ENCODE data around the gene CDKL1. TPM values are rescaled to one million over a fixed set of nuclear protein-coding genes. Genes with fewer than 3 reads are reported as not detected.

The CDKL1 gene
- total RNA-seq, 4 donors from 2014 or later = 8.2 to 22.5 (median 9.5) TPM

DNA sequence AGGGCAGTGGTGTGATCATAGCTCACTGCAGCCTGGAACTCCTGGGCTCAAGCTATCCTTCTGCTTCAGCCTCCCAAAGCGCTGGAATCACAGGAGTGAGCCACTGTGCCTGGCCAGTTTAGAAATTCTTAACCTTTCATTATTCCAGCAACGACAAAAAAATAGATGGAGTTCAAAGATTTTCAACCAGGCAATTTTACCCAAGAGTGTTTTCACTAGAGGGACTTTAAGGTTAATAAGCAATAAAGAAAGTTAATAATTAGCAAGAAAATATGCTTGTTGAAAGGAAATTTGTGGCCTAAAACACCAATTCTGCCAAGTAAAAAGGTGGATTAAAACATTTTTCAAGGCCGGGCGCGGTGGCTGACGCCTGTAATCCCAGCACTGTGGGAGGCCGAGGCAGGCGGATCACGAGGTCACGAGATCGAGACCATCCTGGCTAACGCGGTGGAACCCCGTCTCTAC, 14.8 kb downstream of the CDKL1 start:
- no peaks in the 10 kb centered on the region for H3K9me3 ChIP-seq
- no peak overlapping the region for H3K4me3 ChIP-seq
- peaks cover 0 to 23% (median 0%) of the 10 kb centered on the region in 3 donors for H3K36me3 ChIP-seq
- H3K27ac ChIP-seq = no peak overlapping the region
- TF ChIP-seq EP300 (IDR thresholded peaks at IDR 0.05) (no peak), CTCF (IDR thresholded peaks at IDR 0.05) (no peak), POLR2A (IDR thresholded peaks at IDR 0.05) (no peak)
- H3K27me3 ChIP-seq = no peaks in the 10 kb centered on the region
- 91% methylated on average over 14 of the region's 14 CpGs for WGBS, 2 donors
- DNase-seq (ENCODE audit: low spot score in 2 of 2) = no peak
- no peaks in the 10 kb centered on the region for H3K4me1 ChIP-seq

DNA sequence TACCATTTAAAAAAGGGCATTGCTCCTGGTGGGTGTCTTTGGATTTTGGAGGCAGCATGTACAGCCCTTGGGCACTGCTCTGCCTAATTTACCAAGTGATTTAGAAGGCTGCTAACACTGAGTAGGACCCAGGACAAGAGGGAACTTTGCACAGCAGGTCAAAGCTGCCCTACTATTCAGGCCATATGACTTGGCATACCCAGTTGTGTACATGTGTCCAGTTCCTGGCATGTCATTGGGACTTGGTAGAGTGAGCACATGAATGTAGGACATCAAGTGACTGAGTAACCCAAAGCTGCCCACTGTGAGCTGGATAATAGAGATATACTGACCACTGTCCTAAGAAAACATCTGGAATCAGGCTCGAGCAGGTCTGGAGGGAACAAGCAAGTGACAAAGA, 15.7 kb downstream of the CDKL1 start:
- H3K9me3 ChIP-seq = no peaks in the 10 kb centered on the region
- no peak for DNase-seq (ENCODE audit: low spot score in 2 of 2)
- H3K4me3 ChIP-seq = no peak overlapping the region
- H3K27ac ChIP-seq = no peak overlapping the region
- peaks cover 0 to 23% (median 0%) of the 10 kb centered on the region in 3 donors for H3K36me3 ChIP-seq
- TF ChIP-seq CTCF (IDR thresholded peaks at IDR 0.05) (no peak), EP300 (IDR thresholded peaks at IDR 0.05) (no peak), POLR2A (IDR thresholded peaks at IDR 0.05) (no peak)
- H3K4me1 ChIP-seq = no peaks in the 10 kb centered on the region
- no peaks in the 10 kb centered on the region for H3K27me3 ChIP-seq
- WGBS, 2 donors = 94 to 100% methylated on average over 1 of the region's 1 CpG

- no peak overlapping the region for H3K27ac ChIP-seq
- WGBS, 2 donors = 67 to 92% methylated on average over 1 of the region's 1 CpG
- peaks cover 0 to 23% (median 0%) of the 10 kb centered on the region in 3 donors for H3K36me3 ChIP-seq
- TF ChIP-seq POLR2A (IDR thresholded peaks at IDR 0.05) (no peak), CTCF (IDR thresholded peaks at IDR 0.05) (no peak), EP300 (IDR thresholded peaks at IDR 0.05) (no peak)
- H3K4me1 ChIP-seq = no peaks in the 10 kb centered on the region
- H3K27me3 ChIP-seq = no peaks in the 10 kb centered on the region
- no peak for DNase-seq (ENCODE audit: low spot score in 2 of 2)
- H3K4me3 ChIP-seq = no peak overlapping the region
- no peaks in the 10 kb centered on the region for H3K9me3 ChIP-seq
These were observed 16.2 kb downstream of the CDKL1 start for GRCh38 chr14:50380455-50380854.

DNA sequence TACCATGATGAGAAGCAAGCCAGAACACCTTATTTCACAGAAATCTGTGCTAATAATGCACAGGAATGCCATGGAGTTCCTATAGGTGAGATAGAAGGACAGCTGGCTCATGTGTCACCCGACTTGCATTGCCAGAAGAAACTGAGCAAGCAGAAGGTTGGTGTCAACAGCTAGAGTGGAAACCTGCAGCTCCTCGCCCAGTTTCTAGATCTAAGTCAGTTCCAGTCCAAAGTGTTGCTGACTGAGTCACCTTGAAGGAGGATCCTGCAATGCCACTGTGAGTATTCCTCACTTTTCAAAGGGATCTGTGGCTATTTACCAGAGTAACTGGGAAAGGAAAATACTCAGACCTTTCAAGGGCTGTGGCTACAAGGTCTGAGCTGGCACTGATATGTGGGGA, 17.1 kb downstream of the CDKL1 start:
- Histone ChIP-seq H3K9me3 (no peaks in the 10 kb centered on the region), H3K27ac (no peak overlapping the region), H3K4me3 (no peak overlapping the region), H3K27me3 (no peaks in the 10 kb centered on the region), H3K4me1 (no peaks in the 10 kb centered on the region), H3K36me3 (peaks cover 0 to 23% (median 0%) of the 10 kb centered on the region in 3 donors)
- TF ChIP-seq CTCF (IDR thresholded peaks at IDR 0.05) (no peak), EP300 (IDR thresholded peaks at IDR 0.05) (no peak), POLR2A (IDR thresholded peaks at IDR 0.05) (no peak)
- 92 to 100% methylated on average over 2 of the region's 2 CpGs for WGBS, 2 donors
- no peak for DNase-seq (ENCODE audit: low spot score in 2 of 2)

GRCh38 chr14:50377550-50378085, 19.1 kb downstream of the CDKL1 start:
- H3K9me3 ChIP-seq = no peaks in the 10 kb centered on the region
- H3K4me3 ChIP-seq = no peak overlapping the region
- no peak for TF ChIP-seq POLR2A (IDR thresholded peaks at IDR 0.05)
- no peak for TF ChIP-seq EP300 (IDR thresholded peaks at IDR 0.05)
- TF ChIP-seq CTCF (IDR thresholded peaks at IDR 0.05) = no peak
- no peak for DNase-seq (ENCODE audit: low spot score in 2 of 2)
- H3K36me3 ChIP-seq = peaks cover 0 to 23% (median 0%) of the 10 kb centered on the region in 3 donors
- H3K27me3 ChIP-seq = no peaks in the 10 kb centered on the region
- no peaks in the 10 kb centered on the region for H3K4me1 ChIP-seq
- H3K27ac ChIP-seq = no peak overlapping the region
- 76 to 79% methylated on average over 4 of the region's 4 CpGs for WGBS, 2 donors
